ENCODE data around the gene CNR2. TPM values are rescaled to one million over a fixed set of nuclear protein-coding genes. Genes with fewer than 3 reads are reported as not detected.

CNR2 gene
- total RNA-seq, 1 donor from 2014 or later = not detected

DNA sequence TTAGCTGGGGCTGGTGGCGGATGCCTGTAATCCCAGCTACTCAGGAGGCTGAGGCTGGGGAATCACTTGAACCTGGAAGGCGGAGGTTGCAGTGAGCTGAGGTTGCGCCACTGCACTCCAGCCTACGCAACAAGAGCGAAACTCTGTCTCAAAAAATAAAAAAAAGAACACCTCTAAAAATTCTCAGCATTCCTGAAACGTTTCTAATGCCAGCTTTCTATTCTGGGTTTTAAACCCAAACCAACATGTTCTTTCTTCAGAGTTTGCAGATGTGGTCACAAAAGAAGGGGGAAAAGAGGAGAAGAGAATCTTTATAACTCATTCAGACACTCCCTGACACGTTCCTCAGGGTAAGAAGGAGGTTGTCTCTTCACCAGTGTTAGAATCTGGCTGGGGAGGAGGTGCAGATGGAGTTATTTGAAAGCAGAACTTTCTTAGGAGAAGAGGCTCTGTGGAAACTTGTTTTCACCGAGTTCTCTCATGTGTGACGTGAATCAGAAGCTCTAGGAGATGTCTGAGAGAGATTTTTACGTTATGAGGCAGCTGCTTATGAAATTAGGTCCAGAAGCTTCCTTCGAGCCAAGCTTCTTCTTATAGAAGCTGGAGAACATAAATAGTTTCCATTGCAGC, 17.8 kb upstream of the CNR2 start:
- Histone ChIP-seq H3K4me3 (ENCODE audit: low read depth, low read length) (peak overlapping the region; percentile 18), H3K36me3 (ENCODE audit: control insufficient read depth, insufficient read depth, low read length) (no peaks in the 10 kb centered on the region), H3K27me3 (ENCODE audit: control insufficient read depth, insufficient read depth, low read length) (no peaks in the 10 kb centered on the region)
- no peak for TF ChIP-seq CTCF (IDR thresholded peaks at IDR 0.05; ENCODE audit: insufficient read depth, low read length, severe bottlenecking)
- peak; percentile 83 for DNase-seq (ENCODE audit: low read depth)
- FAIRE-seq = no peak

- TF ChIP-seq CTCF (IDR thresholded peaks at IDR 0.05; ENCODE audit: insufficient read depth, low read length, severe bottlenecking) = no peak
- H3K36me3 ChIP-seq (ENCODE audit: control insufficient read depth, insufficient read depth, low read length) = no peaks in the 10 kb centered on the region
- FAIRE-seq (no peak), DNase-seq (ENCODE audit: low read depth) (no peak)
- H3K27me3 ChIP-seq (ENCODE audit: control insufficient read depth, insufficient read depth, low read length) = no peaks in the 10 kb centered on the region
- no peak overlapping the region for H3K4me3 ChIP-seq (ENCODE audit: low read depth, low read length)
Observed at GRCh38 chr1:23930270-23930669, 17.1 kb upstream of the CNR2 start.

- peak; percentile 40 for FAIRE-seq
- H3K4me3 ChIP-seq (ENCODE audit: low read depth, low read length) = no peak overlapping the region
- TF ChIP-seq CTCF (IDR thresholded peaks at IDR 0.05; ENCODE audit: insufficient read depth, low read length, severe bottlenecking) = no peak
- H3K36me3 ChIP-seq (ENCODE audit: control insufficient read depth, insufficient read depth, low read length) = no peaks in the 10 kb centered on the region
- no peaks in the 10 kb centered on the region for H3K27me3 ChIP-seq (ENCODE audit: control insufficient read depth, insufficient read depth, low read length)
- no peak for DNase-seq (ENCODE audit: low read depth)
Observed at GRCh38 chr1:23928789-23929188, 15.6 kb upstream of the CNR2 start.

- H3K4me3 ChIP-seq (ENCODE audit: low read depth, low read length) = no peak overlapping the region
- H3K27me3 ChIP-seq (ENCODE audit: control insufficient read depth, insufficient read depth, low read length) = no peaks in the 10 kb centered on the region
- FAIRE-seq (no peak), DNase-seq (ENCODE audit: low read depth) (no peak)
- no peak for TF ChIP-seq CTCF (IDR thresholded peaks at IDR 0.05; ENCODE audit: insufficient read depth, low read length, severe bottlenecking)
- H3K36me3 ChIP-seq (ENCODE audit: control insufficient read depth, insufficient read depth, low read length) = no peaks in the 10 kb centered on the region
Observed at GRCh38 chr1:23927097-23927496, 13.9 kb upstream of the CNR2 start.

DNA sequence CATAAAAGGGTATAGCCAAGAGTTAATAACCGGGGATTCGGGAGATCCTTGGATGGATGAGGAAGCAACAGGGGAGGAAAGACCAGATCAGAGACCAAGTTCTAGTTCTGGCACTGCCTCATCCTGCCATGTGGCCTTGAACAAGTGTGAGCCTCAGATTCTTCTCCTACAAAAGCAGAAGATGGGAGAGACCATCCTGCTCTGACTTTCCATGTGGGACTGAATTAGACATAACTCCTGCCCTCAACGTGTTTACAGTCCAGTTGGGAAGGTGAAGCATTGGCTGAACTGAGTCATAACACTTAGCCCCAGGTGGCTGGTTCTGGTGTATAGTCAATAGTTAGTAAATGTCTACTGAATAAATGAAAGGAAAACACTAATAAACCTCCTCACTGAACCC, 12.1 kb upstream of the CNR2 start:
- Histone ChIP-seq H3K4me3 (ENCODE audit: low read depth, low read length) (no peak overlapping the region), H3K27me3 (ENCODE audit: control insufficient read depth, insufficient read depth, low read length) (no peaks in the 10 kb centered on the region), H3K36me3 (ENCODE audit: control insufficient read depth, insufficient read depth, low read length) (no peaks in the 10 kb centered on the region)
- no peak for FAIRE-seq
- TF ChIP-seq CTCF (IDR thresholded peaks at IDR 0.05; ENCODE audit: insufficient read depth, low read length, severe bottlenecking) = no peak
- no peak for DNase-seq (ENCODE audit: low read depth)

DNA sequence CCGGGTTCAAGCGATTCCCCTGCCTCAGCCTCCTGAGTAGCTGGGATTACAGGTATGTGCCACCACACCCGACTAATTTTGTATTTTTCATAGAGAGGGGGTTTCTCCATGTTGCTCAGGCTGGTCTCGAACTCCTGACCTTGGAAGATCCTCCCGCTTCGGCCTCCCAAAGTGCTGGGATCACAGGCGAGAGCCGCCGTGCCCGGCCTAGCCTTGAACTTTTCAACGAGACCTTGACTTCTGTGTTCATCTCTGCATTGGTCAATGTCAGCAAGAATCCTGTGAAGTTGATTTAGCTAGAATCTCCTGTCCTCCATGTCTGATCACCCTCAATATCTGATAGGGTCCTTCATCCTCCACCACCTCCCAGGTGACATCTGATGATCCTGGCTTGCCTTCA, 11.4 kb upstream of the CNR2 start:
- DNase-seq (ENCODE audit: low read depth) = no peak
- no peak for FAIRE-seq
- Histone ChIP-seq H3K36me3 (ENCODE audit: control insufficient read depth, insufficient read depth, low read length) (no peaks in the 10 kb centered on the region), H3K27me3 (ENCODE audit: control insufficient read depth, insufficient read depth, low read length) (no peaks in the 10 kb centered on the region), H3K4me3 (ENCODE audit: low read depth, low read length) (no peak overlapping the region)
- no peak for TF ChIP-seq CTCF (IDR thresholded peaks at IDR 0.05; ENCODE audit: insufficient read depth, low read length, severe bottlenecking)

Measured in bronchial epithelial cell (primary cell).